GM10248 (cell line): ENCODE data around the gene USP34.

Experiments used
- CTCF ChIA-PET: fragments of 300-600 bp; sonication (Branson Sonifier 250); formaldehyde crosslinking; extraction: SDS; loops from one replicate; lab custom pipeline; 2021; ENCODE audit warnings: antibody characterized with exemption; lab: Yijun Ruan, JAX
- POLR2A ChIA-PET: fragments of 350-650 bp; sonication (Branson Sonifier 250); formaldehyde crosslinking; extraction: SDS; loops from one replicate; lab custom pipeline; 2020; ENCODE audit warnings: antibody characterized with exemption; lab: Yijun Ruan, JAX
- DNase-seq: peaks from one replicate; pipeline ENCODE4 v3.0.0; 2012; ENCODE audit errors: extremely low spot score
- TF ChIP-seq, protein P1 (sequence below): IDR thresholded peaks from 2 replicates; pipeline ENCODE4 v1.5.1; 2012; ENCODE audit warnings: mild to moderate bottlenecking, low read depth; ENCODE audit errors: extremely low read depth, missing control alignments, control extremely low read depth

The USP34 gene

GRCh38 chr2:61380056-61380881, 90.6 kb downstream of the USP34 start:
- ChIA-PET POLR2A (interaction anchor here (0.6 kb wide), 1 partner anchor 10 kb away, joined by 3 read pairs; no protein-coding TSS in a partner anchor), CTCF (interaction anchor here (1.5 to 2.1 kb wide), 2 partner anchors 12 to 46 kb away, joined by 3 to 5 read pairs; no protein-coding TSS in a partner anchor)
- DNase-seq: no peak
- TF ChIP-seq, protein P1, sequence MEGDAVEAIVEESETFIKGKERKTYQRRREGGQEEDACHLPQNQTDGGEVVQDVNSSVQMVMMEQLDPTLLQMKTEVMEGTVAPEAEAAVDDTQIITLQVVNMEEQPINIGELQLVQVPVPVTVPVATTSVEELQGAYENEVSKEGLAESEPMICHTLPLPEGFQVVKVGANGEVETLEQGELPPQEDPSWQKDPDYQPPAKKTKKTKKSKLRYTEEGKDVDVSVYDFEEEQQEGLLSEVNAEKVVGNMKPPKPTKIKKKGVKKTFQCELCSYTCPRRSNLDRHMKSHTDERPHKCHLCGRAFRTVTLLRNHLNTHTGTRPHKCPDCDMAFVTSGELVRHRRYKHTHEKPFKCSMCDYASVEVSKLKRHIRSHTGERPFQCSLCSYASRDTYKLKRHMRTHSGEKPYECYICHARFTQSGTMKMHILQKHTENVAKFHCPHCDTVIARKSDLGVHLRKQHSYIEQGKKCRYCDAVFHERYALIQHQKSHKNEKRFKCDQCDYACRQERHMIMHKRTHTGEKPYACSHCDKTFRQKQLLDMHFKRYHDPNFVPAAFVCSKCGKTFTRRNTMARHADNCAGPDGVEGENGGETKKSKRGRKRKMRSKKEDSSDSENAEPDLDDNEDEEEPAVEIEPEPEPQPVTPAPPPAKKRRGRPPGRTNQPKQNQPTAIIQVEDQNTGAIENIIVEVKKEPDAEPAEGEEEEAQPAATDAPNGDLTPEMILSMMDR: no peak

- DNase-seq: no peak
- POLR2A ChIA-PET: no interaction called here
- CTCF ChIA-PET: interaction anchor here (2.1 kb wide), 1 partner anchor 46 kb away, joined by 5 read pairs; no protein-coding TSS in a partner anchor
- TF ChIP-seq, protein P1: no peak
These were observed 91.4 kb downstream of the USP34 start for GRCh38 chr2:61379521-61379920.

DNA sequence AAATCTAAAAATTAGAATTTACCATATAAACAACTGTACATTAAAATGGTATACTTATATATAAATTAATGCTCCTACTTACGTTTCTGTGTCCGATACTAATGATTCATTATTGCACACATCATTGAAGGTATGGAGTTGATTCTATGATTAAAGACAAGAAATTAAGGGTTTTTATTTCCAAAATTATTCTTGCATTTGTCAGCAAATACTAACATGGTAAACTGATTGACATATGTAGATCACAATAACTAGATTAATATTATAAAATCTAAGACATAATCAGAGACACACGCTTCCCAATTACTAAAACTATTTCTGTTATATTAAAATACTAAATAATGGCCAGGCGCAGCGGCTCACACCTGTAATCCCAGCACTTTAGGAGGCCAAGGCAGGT, 92.6 kb downstream of the USP34 start:
- TF ChIP-seq, protein P1: no peak
- ChIA-PET CTCF (interaction anchor here (1.1 kb wide), 1 partner anchor 48 kb away, joined by 3 read pairs; no protein-coding TSS in a partner anchor), POLR2A (no interaction called here)
- no peak for DNase-seq

GRCh38 chr2:61377046-61377445, 93.8 kb downstream of the USP34 start:
- ChIA-PET CTCF (interaction anchor here (1.1 kb wide), 1 partner anchor 49 kb away, joined by 3 read pairs; no protein-coding TSS in a partner anchor), POLR2A (no interaction called here)
- DNase-seq: no peak
- TF ChIP-seq, protein P1: no peak

GRCh38 chr2:61376211-61376610, 94.7 kb downstream of the USP34 start:
- ChIA-PET CTCF (no interaction called here), POLR2A (no interaction called here)
- TF ChIP-seq, protein P1: no peak
- DNase-seq: no peak

DNA sequence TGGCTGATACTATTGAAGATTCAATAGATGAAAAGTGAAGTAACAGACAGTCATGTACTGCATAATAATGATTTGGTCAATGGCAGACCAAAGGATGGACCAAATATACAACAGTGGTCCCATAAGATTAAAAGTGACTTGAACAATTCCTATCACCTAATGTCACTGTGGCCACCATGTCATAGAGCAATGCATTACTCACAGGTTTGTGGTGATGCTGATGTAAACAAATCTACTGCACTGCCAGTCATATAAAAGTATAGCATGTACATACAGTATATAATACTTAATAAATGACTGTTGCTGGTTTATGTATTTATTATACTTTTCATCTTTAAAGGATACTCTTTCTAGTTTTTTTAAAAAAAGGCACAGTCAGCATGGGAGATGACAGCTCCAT, 99.9 kb downstream of the USP34 start:
- TF ChIP-seq, protein P1: no peak
- DNase-seq: no peak
- POLR2A ChIA-PET: interaction anchor here (0.5 kb wide), 1 partner anchor 335 kb away, joined by 7 read pairs; no protein-coding TSS in a partner anchor
- CTCF ChIA-PET: interaction anchor here (0.6 kb wide), 1 partner anchor 50 kb away, joined by 3 read pairs; no protein-coding TSS in a partner anchor
